H1 (cell line): ENCODE data around the gene SCGB2B2.

Source experiments
- BACH1 ChIP-seq: IDR thresholded peaks from 2 replicates; pipeline ENCODE4 v1.6.1; 2012; ENCODE audit warnings: low read length, improper control_type of control experiment
- BRCA1 ChIP-seq: IDR thresholded peaks from 2 replicates; pipeline ENCODE4 v1.6.1; 2012; ENCODE audit warnings: low read depth, low read length, improper control_type of control experiment
- CBX5 ChIP-seq: fragments of 300-800, 300-1000 bp; sonication (generic); IDR thresholded peaks from 2 replicates; pipeline ENCODE4 v1.7.1; 2016; ENCODE audit warnings: antibody characterized with exemption, low read length, low read depth
- CHD2 ChIP-seq: IDR thresholded peaks from 2 replicates; pipeline ENCODE4 v1.6.1; 2012; ENCODE audit warnings: low read length, improper control_type of control experiment
- EP300 ChIP-seq, 2 experiments: IDR thresholded peaks; 1 replicate in 1 of 2; 2 replicates in 1 of 2; pipeline ENCODE4 v1.6.1; 2011 to 2012; ENCODE audit warnings: low read depth in 2 of 2, low read length in 2 of 2, mild to moderate bottlenecking in 2 of 2, borderline replicate concordance in 1 of 2, inconsistent platforms in 1 of 2, moderate library complexity in 1 of 2
- EZH2 ChIP-seq: fragments of 200-600 bp; sonication (generic); IDR thresholded peaks from 2 replicates; pipeline ENCODE4 v1.7.1; 2012; ENCODE audit warnings: low read depth, mild to moderate bottlenecking, moderate library complexity, low read length, inconsistent platforms; ENCODE audit not compliant: severe bottlenecking
- JUN ChIP-seq: IDR thresholded peaks from 2 replicates; pipeline ENCODE4 v1.6.1; 2011; ENCODE audit warnings: low read depth, mild to moderate bottlenecking, improper control_type of control experiment, low read length
- MAFK ChIP-seq: IDR thresholded peaks from 2 replicates; pipeline ENCODE4 v1.6.1; 2012; ENCODE audit warnings: low read depth, mild to moderate bottlenecking, improper control_type of control experiment, low read length
- POLR2A ChIP-seq, 2 experiments: IDR thresholded peaks; 1 replicate in 1 of 2; 2 replicates in 1 of 2; pipeline ENCODE4 v1.6.1; 2011; ENCODE audit warnings: low read depth in 2 of 2, low read length in 2 of 2, mild to moderate bottlenecking in 2 of 2; ENCODE audit errors: control extremely low read depth in 1 of 2
- POLR2AphosphoS5 ChIP-seq: IDR thresholded peaks from 2 replicates; pipeline ENCODE4 v1.6.1; 2011; ENCODE audit warnings: low read depth, low read length
- SUZ12 ChIP-seq: fragments of 200-600 bp; sonication (generic); IDR thresholded peaks from 2 replicates; pipeline ENCODE4 v1.6.1; 2012; ENCODE audit warnings: mild to moderate bottlenecking, inconsistent platforms, low read length, moderate library complexity, mixed read lengths
- ZNF274 ChIP-seq: IDR thresholded peaks from 2 replicates; pipeline ENCODE4 v1.7.0; 2012; ENCODE audit warnings: low read length, borderline replicate concordance; ENCODE audit errors: extremely low read depth
- TF ChIP-seq, protein P1 (sequence below), 3 experiments: IDR thresholded peaks; 1 replicate in 2 of 3; 2 replicates in 1 of 3; pipeline versions ENCODE4 v1.5.1 to v1.6.1; 2011; ENCODE audit warnings: low read length in 3 of 3, mild to moderate bottlenecking in 3 of 3, inconsistent platforms in 2 of 3, low read depth in 1 of 3, moderate library complexity in 1 of 3; ENCODE audit not compliant: insufficient read depth in 1 of 3; ENCODE audit errors: control extremely low read depth in 1 of 3
- TF ChIP-seq, protein P2 (sequence below): IDR thresholded peaks from 2 replicates; pipeline ENCODE4 v1.6.1; 2012; ENCODE audit warnings: inconsistent platforms

DNA sequence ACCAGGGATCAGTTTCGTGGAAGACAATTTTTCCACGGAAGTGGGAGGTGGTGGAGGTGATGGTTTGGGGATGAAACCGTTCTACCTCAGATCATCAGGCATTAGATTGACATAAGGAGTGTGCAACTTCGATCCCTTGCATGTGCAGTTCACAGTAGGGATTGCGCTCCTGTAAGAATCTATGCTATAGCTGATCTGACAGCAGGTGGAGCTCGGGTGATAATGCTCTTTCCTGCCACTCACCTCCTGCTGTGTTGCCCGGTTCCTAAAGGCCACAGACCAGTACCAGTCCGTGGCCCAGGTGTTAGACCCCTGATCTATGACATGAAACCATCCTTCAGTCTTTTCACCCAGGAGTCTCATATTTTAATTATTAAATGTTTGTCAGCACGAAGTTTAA, 4.5 kb upstream of the SCGB2B2 start:
- TF ChIP-seq POLR2A (IDR thresholded peaks at IDR 0.05; ENCODE audit: control extremely low read depth in 1 of 2, low read depth in 2 of 2, low read length in 2 of 2) (no peak), EZH2 (no peak), MAFK (no peak), JUN (no peak), ZNF274 (no peak), BACH1 (no peak), CHD2 (no peak), SUZ12 (no peak), BRCA1 (no peak), CBX5 (no peak), EP300 (IDR thresholded peaks at IDR 0.05; ENCODE audit: borderline replicate concordance in 1 of 2, low read depth in 2 of 2, low read length in 2 of 2) (no peak), POLR2AphosphoS5 (no peak)
- TF ChIP-seq, protein P1, sequence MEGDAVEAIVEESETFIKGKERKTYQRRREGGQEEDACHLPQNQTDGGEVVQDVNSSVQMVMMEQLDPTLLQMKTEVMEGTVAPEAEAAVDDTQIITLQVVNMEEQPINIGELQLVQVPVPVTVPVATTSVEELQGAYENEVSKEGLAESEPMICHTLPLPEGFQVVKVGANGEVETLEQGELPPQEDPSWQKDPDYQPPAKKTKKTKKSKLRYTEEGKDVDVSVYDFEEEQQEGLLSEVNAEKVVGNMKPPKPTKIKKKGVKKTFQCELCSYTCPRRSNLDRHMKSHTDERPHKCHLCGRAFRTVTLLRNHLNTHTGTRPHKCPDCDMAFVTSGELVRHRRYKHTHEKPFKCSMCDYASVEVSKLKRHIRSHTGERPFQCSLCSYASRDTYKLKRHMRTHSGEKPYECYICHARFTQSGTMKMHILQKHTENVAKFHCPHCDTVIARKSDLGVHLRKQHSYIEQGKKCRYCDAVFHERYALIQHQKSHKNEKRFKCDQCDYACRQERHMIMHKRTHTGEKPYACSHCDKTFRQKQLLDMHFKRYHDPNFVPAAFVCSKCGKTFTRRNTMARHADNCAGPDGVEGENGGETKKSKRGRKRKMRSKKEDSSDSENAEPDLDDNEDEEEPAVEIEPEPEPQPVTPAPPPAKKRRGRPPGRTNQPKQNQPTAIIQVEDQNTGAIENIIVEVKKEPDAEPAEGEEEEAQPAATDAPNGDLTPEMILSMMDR (IDR thresholded peaks at IDR 0.05; ENCODE audit: control extremely low read depth in 1 of 3, insufficient read depth in 1 of 3, low read depth in 1 of 3, low read length in 3 of 3) = no peak
- TF ChIP-seq, protein P2, sequence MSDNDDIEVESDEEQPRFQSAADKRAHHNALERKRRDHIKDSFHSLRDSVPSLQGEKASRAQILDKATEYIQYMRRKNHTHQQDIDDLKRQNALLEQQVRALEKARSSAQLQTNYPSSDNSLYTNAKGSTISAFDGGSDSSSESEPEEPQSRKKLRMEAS = no peak
